Esophagus mucosa (tissue), 1 donor: ENCODE results near the gene POLR3K. TPM values are rescaled to one million over a fixed set of nuclear protein-coding genes. Genes with fewer than 3 reads are reported as not detected.
A peak's percentile ranks its signal among the peaks of the same experiment; 100 is the strongest.
"Not testable (repeated sequence)": the region's sequence is repeated elsewhere in the genome, so short reads cannot be mapped to it uniquely, and the experiment has no call there.

Experiments used
- ATAC-seq: fragments of 200-7000 bp; cut with Tn5 transposase; one replicate; pipeline ENCODE4 v1.9.1; 2020
- total RNA-seq: library from RNA; stranded (reverse); gene quantifications from one replicate; pipeline ENCODE4 v1.2.4, GENCODE V29; 2023
- donor health status: DM: yes; HTN: yes; CAD: no.

POLR3K gene
- total RNA-seq, 1 donor from 2014 or later, result 9.5 TPM

- no peak for ATAC-seq
These were observed 10.8 kb upstream of the POLR3K start for GRCh38 chr16:63998-64913.

DNA sequence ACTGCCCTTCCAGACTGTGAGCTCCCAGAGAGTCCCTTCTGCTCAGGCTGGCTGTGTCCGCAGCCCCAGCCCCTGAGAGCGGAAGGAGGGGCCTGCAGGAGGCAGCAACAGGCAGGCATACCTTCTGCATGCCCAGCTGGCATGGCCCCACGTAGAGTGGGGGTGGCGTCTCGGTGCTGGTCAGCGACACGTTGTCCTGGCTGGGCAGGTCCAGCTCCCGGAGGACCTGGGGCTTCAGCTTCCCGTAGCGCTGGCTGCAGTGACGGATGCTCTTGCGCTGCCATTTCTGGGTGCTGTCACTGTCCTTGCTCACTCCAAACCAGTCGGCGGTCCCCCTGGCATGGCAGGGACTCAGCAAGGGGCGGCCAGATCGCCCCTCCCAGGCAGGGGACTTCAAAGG, 10.1 kb upstream of the POLR3K start:
- no peak for ATAC-seq

DNA sequence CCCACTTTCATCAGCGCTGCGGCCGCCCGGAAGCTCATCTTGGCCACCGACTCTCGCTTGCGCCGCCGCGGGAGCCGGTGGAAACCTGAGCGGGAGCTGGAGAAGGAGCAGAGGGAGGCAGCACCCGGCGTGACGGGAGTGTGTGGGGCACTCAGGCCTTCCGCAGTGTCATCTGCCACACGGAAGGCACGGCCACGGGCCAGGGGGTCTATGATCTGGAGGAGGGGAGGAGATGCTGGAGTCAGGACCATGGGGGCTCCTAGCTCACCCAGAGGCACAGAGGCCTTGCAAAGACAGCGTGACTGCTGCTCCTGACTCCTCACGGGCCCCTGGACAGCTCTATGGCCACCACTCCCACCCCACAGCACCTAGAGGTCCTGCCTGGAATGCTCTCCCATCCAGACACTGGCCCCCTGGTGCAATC, 9.6 kb upstream of the POLR3K start:
- no peak for ATAC-seq

DNA sequence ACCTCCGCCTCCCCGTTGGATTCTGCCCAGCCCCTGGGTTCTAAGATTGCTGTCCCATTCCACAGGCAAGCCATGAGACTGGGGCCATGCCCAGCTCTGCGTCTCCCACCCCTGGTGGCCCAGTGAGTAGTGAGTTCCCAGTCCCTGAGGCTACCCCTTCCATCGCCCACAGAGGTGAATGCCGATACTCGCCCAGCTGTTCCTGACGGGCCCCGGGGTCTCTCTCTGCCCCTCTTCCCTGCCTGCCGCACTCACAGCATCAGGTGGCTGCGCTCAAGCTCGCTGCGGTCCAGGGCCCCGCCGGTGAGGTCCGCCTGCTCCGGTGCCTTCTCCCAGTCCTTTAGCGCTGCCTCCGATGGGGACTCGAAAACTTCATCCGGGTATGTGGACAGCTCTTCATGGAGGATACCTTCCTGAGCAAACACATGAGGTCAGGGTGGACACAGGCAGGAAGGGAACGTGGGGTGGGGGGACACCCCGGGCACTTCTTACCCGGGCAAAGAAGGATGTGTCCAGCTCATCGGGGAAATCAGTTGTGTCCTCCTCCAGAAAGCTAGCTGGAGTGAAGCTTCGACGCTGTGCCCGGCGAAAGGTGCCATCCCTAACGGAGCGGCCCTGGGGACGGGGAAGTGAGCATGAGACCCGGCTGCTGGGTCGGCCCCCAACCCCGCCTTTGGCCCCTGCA, 9.0 kb upstream of the POLR3K start:
- no peak for ATAC-seq

DNA sequence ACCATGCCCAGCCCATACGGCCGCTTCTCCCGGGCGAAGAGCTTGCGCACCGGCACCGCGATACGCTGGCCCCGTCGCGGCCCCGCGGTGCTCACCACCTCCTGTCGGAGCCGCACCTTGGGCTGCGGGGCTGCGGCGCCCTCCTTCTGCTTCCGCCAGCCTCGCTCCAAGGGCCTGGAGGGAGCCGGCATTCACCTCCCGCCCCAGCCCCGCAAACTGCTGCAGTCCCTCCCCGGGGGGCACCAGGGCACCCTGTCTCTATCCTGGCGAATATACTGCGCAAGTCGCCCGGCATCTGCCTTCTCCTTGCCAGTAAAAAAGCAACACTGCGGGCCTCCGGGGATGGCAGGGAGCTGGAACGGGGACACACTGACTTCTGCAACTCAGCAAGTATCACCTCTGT, 8.5 kb upstream of the POLR3K start:
- ATAC-seq, result no peak

GRCh38 chr16:60929-61878, 7.8 kb upstream of the POLR3K start:
- ATAC-seq, result no peak

DNA sequence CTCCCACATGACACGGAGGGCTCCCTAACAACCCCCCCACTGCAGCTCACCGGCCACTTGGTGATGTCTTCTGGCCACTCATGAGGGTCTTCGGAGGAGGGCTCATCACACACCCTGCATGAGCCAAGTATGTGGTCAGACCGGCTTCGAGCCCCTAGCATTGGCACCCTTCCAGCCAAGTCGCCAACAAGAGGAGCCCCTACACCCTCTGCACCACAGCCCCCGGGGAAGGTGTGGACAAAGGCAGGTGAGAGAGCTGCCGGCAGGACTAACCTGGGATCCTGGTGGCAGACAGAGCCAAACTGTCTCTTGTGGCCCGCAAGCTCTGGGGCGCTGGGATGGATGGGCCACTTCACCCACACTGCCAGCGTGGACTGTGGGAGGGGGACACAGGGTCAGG, 6.8 kb upstream of the POLR3K start:
- no peak for ATAC-seq

- no peak for ATAC-seq
These were observed 6.1 kb upstream of the POLR3K start for GRCh38 chr16:59440-60059.

DNA sequence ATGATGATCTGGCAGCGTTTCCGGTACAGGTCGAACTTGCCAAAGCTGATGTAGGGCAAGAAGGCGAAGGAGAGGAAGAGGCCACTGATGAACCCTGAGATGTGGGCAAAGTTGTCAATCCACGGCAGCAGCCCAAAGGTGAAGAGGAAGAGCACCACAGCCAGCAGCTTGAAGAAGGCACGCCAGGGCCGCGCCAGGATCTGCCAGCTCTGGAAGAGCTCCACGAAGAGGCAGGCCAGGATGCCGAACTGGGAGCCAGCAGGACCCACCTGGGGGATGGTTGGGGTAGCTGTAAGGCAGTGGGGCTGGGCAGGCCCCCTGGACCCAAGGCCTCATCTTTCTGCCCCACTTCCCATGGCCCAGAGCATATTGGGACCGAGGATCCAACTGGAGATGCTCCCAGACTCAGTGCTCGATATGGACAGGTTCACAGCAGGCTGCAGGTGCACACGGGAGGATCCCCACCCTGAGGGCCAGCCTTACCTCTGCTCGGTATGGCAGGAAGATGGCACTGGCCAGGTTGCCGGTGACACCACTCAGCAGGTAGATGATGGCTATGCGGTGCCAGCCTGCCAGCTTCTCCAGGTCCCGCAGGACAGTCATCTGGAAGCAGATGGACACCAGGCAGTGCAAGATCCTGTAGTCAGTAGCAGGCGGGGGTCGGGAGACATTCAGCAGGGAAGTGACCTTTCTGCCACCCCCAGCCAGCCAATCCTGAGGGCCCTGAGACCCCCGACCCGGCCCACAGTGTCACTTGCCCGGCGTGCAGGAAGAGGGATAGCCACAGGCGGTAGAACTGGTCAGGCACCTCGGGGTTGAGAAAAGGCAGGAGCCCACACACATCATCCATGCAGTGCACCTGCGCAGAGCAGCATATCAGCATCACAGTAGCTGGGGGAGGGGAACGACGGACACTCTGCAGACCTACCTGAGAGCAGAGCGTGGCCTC, 5.4 kb upstream of the POLR3K start:
- ATAC-seq, result no peak

GRCh38 chr16:57711-58110, 4.3 kb upstream of the POLR3K start:
- no peak for ATAC-seq

DNA sequence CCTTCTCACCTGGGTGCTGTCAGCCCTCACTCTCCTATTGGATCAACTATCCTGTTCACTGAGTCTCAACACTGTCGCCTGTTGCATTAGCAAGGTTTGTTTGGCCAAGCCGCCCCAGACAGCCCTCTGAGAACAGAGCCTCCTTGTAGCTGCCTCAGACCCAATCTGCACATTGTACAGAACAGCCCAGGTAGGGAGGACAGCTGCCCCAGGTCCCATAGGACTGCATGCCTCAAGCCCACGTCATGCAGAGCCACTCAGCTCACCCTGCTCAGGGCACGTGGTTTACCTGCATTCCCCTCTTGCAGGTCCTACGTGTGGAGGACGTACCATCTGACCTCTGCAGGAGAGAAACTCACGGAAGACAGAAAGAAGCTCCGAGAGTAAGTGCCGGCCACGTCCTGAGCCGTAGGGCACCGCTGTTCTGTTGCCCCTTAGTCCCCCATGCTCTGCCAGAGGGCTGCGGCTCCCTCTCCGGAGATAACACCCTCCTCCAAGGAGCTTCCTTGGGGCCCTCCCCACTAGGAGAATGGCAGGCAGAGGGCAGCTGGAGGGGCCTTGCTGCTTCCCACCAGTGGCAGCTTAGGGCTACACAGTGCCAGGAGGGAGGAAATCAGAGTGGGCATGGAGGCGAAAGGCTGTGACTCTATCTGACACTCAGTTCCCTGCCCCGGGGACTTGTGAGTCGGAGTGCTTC, 3.0 kb upstream of the POLR3K start:
- ATAC-seq, result no peak

DNA sequence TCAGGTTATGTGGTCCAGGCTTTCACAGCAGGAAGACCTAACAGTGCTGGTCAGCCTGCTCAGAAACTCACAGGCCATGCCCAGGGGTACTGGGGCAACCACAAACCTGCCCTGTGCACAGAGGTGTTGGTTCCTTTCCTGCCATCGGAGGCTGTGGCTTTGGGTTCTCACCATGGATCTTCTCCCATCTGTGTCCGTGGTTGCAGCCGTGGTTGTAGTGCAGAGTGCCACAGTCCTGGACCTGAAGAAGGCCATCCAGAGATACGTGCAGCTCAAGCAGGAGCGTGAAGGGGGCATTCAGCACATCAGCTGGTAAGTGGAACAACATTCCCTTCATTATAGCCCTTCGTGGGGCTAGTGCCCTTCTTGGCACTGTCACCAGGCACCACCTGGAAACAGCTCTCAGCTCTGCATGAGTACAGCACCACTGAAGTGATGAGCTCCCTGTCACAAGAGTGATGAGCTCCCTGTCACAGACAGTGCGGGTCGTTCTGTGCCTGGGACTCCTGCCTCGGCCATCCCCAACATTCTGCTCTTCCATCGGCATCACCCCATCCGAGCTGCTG, 2.2 kb upstream of the POLR3K start:
- no peak for ATAC-seq

DNA sequence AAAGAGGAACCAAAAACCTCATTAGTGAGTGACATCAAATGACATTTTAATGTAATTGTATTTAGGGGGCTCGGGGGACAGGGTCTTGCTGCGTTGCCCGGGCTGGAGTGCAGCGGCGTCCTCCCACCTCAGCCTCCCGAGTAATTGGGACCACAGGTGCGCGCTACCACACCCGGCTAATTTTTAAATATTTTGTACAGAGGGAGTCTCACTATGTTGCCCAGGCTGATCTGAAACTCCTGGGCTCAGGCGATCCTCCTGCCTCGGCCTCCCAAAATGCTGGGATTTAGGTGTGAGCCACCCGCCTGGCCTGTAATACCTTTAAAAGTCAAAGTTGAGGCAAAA, 801 bp upstream of the POLR3K start:
- ATAC-seq, result no peak

- ATAC-seq, result no peak
These were observed 2.4 kb downstream of the POLR3K start for GRCh38 chr16:50769-51591.

DNA sequence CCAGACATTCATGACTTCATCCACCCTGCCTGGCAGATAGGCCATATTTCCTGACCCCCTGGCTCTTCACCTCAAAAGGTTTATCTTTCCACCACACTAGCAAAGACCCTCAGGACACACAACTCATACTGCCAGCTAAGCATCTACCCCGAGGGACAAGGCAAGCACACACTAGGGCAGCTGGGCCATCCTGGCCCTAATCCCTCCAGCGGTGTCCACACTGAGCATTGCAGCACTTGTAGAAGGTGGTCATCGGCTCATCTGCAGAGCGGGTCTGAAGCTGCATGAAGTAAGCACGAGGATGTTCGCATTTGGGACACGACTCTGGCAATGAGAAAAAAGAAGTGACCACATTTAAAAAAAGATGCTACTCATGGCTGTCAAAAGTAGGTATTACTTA, 6.2 kb downstream of the POLR3K start:
- no peak for ATAC-seq

DNA sequence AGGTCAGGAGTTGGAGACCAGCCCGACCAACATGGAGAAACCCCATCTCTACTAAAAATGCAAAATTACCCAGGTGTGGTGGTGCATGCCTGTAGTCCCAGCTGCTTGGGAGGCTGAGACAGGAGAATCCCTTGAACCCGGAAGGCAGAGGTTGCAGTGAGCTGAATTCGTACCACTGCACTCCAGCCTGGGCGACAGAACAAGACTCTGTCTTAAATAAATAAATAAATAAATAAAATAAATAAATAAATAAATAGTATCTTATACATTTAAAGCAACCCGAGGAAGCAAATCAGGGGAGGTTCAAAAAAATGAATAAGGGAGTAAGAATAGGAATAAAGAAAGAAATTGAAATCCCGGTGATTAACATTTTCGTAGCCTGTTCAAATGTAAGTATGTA, 6.9 kb downstream of the POLR3K start:
- not testable (repeated sequence) for ATAC-seq

DNA sequence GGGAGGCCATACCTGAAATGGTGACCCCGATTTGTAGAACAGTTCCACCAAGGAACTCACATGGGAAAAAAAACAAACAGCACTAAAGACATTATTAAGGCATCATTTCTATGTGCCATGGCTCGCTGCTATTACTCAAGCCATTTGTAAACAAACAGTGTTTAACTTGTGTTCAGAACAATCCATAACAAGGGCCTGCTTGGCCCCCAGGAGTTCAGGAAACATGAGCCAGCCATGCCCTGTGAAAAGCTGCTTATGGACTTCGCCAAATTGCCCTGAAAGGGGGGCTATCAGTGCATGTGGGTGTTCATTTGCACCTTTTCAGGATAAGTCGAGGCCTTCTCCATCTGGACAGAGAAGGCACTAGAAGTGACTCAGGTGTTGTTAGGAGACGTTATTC, 8.0 kb downstream of the POLR3K start:
- no peak for ATAC-seq

- ATAC-seq, result no peak
These were observed 8.8 kb downstream of the POLR3K start for GRCh38 chr16:44655-45054.

GRCh38 chr16:43294-43693, 10.1 kb downstream of the POLR3K start:
- ATAC-seq, result peak; percentile 51
